Measurements from ENCODE around the gene CRTC1. TPM values are rescaled to one million over a fixed set of nuclear protein-coding genes. Genes with fewer than 3 reads are reported as not detected.

The CRTC1 gene
- total and polyA plus RNA-seq, 2 of the 13 experiments (the other 11 are each of a cell fraction or from before 2014, with no cell fraction given) = 2.0 to 2.7 TPM

- TF ChIP-seq KIAA2018 (CRISPR knock-in tag; IDR thresholded peaks at IDR 0.05; ENCODE audit: borderline replicate concordance) = no peak
- TF ChIP-seq HNF4A (CRISPR knock-in tag; IDR thresholded peaks at IDR 0.05) = peak; percentile 93
- TF ChIP-seq RBAK (CRISPR knock-in tag; IDR thresholded peaks at IDR 0.05) = no peak
- no peak for TF ChIP-seq CENPBD1 (CRISPR knock-in tag; IDR thresholded peaks at IDR 0.05; ENCODE audit: borderline replicate concordance, low read depth)
- TF ChIP-seq FOSL1 (CRISPR knock-in tag; IDR thresholded peaks at IDR 0.05; ENCODE audit: borderline replicate concordance) = no peak
- TF ChIP-seq MYC (CRISPR knock-in tag; IDR thresholded peaks at IDR 0.05; ENCODE audit: borderline replicate concordance) = peak; percentile 68; the same call in 1 of the 2 replicates
- no peak for TF ChIP-seq ZNF513 (CRISPR knock-in tag; conservative IDR thresholded peaks at IDR 0.05)
- no peak for TF ChIP-seq MYNN (CRISPR knock-in tag; IDR thresholded peaks at IDR 0.05; ENCODE audit: low read depth)
- no peak for TF ChIP-seq CCAR2 (optimal IDR thresholded peaks at IDR 0.05; ENCODE audit: low read depth, low read length)
- no peak for TF ChIP-seq MXI1 (IDR thresholded peaks at IDR 0.05; ENCODE audit: borderline replicate concordance, low read depth, low read length)
- no peak for TF ChIP-seq ZKSCAN1 (IDR thresholded peaks at IDR 0.05; ENCODE audit: low read length)
- TF ChIP-seq ZNF570 (CRISPR knock-in tag; IDR thresholded peaks at IDR 0.05; ENCODE audit: borderline replicate concordance) = no peak
- TF ChIP-seq PBX3 (CRISPR knock-in tag; IDR thresholded peaks at IDR 0.05; ENCODE audit: borderline replicate concordance) = no peak
- no peak for TF ChIP-seq ZNF800 (CRISPR knock-in tag; IDR thresholded peaks at IDR 0.05)
- TF ChIP-seq ZKSCAN5 (CRISPR knock-in tag; IDR thresholded peaks at IDR 0.05) = no peak
- no peak for TF ChIP-seq GLI4 (CRISPR knock-in tag; IDR thresholded peaks at IDR 0.05; ENCODE audit: borderline replicate concordance)
These were observed 30.2 kb downstream of the CRTC1 start (continued) for GRCh38 chr19:18713550-18714117.

Measured in HepG2 (cell line).